GM18867 (cell line): ENCODE data around the gene QPRT.
"Not testable (repeated sequence)": the region's sequence is repeated elsewhere in the genome, so short reads cannot be mapped to it uniquely, and the experiment has no call there.

Experiments used
- ATAC-seq: cut with Tn5 transposase; IDR thresholded peaks from one replicate; pipeline ENCODE4 v1.9.1; 2021; ENCODE audit warnings: mild to moderate bottlenecking, moderate library complexity; ENCODE audit not compliant: unreplicated experiment

Gene QPRT

DNA sequence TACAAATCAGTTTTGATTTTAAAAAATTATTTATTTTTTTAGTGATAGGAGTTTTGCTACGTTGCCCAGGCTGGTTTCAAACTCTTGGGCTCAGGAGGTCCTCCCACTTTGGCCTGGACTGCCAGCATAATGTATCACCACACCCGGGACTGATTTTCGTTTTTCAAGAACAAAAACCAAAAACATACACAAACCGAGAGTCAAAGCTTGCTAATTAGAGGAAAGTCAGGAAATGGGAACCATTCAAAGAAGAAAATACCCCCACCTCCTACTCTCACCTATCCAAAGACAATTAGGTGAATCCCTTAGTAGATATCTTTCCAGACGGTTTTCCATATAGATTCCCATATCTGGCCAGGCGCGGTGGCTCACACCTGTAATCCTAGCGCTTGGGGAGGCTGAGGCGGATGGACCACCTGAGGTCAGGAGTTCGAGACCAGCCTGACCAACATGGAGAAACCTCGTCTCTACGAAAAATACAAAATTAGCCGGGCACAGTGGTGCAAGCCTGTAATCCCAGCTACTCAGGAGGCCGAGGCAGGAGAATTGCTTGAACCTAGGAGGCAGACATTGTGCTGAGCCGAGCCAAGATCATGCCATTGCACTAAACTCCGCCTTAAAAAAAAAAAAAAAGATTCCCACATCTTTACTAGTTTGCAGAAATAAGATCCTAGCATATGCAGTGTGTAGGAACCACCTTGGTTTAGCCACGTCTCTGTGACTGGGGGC is 16.8 kb upstream of the QPRT start:
- ATAC-seq, result no peak

DNA sequence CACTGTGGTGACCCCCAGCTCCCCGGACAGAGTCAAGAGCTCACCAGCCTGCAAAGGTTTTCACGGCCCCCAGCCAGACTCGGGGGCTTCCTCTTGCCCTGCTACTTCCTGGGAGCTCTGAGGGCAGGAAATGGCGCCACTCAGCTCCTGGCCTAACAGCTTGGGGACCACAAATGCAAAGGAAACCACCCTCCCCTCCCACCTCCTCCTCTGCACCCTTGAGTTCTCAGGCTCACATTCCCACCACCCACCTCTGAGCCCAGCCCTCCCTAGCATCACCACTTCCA is 16.3 kb upstream of the QPRT start:
- ATAC-seq, result no peak

- ATAC-seq, result no peak
Measured at GRCh38 chr16:29663016-29663806, 15.8 kb upstream of the QPRT start, which contains the start of gene SPN. TSS of gene SPN (plus strand) at chr16:29663247. CDS start at chr16:29663729, 482 bp downstream.

DNA sequence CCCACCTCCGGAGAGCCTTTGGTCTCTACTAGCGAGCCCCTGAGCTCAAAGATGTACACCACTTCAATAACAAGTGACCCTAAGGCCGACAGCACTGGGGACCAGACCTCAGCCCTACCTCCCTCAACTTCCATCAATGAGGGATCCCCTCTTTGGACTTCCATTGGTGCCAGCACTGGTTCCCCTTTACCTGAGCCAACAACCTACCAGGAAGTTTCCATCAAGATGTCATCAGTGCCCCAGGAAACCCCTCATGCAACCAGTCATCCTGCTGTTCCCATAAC is 15.2 kb upstream of the QPRT start:
- no peak for ATAC-seq

DNA sequence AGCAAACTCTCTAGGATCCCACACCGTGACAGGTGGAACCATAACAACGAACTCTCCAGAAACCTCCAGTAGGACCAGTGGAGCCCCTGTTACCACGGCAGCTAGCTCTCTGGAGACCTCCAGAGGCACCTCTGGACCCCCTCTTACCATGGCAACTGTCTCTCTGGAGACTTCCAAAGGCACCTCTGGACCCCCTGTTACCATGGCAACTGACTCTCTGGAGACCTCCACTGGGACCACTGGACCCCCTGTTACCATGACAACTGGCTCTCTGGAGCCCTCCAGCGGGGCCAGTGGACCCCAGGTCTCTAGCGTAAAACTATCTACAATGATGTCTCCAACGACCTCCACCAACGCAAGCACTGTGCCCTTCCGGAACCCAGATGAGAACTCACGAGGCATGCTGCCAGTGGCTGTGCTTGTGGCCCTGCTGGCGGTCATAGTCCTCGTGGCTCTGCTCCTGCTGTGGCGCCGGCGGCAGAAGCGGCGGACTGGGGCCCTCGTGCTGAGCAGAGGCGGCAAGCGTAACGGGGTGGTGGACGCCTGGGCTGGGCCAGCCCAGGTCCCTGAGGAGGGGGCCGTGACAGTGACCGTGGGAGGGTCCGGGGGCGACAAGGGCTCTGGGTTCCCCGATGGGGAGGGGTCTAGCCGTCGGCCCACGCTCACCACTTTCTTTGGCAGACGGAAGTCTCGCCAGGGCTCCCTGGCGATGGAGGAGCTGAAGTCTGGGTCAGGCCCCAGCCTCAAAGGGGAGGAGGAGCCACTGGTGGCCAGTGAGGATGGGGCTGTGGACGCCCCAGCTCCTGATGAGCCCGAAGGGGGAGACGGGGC is 14.7 kb upstream of the QPRT start:
- ATAC-seq, result no peak

DNA sequence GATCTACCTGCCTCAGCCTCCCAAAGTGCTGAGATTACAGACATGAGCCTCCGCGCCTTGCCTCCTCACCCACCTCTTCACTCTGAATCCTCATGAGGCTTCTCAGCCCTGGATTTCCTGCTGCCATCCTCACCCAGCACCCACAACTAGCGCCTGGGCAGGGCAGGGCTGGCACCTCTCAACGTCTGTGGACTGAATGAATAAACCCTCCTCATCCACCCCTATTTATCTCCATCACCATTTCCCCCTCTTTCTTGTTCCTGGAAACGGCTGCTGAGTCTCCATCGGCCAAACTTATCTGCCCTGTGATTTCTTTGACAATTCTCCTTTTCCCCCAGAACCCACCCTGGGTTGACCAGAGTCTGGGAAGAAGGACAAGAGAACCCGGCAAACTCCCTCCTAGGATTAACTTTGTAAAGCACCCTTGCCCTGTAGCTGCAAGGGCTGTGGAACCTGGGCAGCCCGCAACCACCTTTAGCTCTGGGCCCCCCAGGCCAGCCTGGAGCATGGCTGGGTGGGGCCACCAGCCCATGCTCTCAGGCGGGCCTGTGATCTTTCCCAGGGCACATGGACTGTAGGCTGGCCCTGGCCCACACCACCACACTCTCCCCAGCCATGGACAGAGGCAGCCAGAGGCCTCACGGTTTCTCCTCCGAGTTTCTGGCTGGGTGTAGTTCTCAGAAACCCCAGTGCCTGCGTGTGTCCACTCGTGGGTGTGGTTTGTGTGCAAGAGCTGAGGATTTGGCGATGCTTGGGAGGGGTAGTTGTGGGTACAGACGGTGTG is 13.5 kb upstream of the QPRT start:
- ATAC-seq, result no peak

GRCh38 chr16:29667322-29667610 is 11.7 kb upstream of the QPRT start:
- ATAC-seq, result not testable (repeated sequence)

- ATAC-seq, result no peak
Measured at GRCh38 chr16:29667755-29668154, 11.2 kb upstream of the QPRT start.

GRCh38 chr16:29668267-29668666 is 10.7 kb upstream of the QPRT start:
- no peak for ATAC-seq

DNA sequence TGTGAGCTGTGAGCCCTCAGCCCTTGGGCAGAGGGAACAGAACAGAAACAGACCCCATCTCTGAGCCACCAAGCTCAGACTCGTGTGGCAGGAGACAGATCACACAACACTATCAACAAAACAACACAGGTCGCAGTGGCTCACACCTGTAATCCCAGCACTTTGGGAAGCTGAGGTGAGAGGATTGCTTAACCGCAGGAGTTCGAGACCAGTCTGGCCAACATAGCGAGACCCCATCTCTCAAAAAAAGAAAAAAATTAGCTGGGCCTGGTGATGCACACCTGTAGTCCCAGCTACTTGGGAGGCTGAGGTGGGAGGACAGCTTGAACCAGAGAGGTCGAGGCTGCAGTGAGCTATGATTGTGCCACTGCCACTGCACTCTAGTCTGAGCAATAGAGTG is 5.5 kb upstream of the QPRT start:
- no peak for ATAC-seq

- no peak for ATAC-seq
Measured at GRCh38 chr16:29674188-29674587, 4.8 kb upstream of the QPRT start.

GRCh38 chr16:29675811-29676643 is 3.0 kb upstream of the QPRT start:
- ATAC-seq, result no peak

DNA sequence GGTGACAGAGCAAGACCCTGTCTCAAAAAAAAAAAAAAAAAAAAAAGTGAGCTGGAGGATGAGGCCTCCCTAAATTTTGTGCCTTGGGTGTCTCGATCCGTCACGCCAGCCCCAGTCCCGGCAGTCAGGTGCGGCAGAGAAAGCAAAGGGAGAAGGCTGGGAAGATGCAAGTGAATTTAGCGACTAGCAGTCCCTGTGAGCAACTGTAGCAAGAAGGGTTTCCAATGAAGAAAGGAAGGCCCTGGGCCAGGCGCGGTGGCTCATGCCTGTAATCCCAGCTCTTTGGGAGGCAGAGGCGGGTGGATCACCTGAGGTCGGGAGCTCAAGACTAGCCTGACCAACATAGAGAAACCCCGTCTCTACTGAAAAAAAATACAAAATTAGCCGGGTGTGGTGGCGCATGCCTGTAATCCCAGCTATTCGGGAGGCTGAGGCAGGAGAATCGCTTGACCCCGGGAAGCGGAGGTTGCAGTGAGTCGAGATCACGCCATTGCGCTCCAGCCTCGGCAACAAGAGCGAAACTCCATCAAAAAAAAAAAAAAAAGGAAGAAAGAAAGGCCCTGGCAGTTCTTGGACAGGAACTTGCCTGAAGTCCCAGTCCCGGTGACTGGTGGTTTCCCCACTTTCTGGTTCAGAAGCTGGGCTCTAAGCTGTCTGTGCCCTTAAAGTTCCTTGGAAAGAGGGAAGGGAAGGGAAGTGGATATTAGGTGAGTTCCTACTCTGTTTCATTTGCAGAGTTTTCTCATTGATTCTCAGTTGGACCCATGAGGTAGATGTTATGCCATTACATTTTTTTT is 1.8 kb upstream of the QPRT start:
- ATAC-seq, result no peak

DNA sequence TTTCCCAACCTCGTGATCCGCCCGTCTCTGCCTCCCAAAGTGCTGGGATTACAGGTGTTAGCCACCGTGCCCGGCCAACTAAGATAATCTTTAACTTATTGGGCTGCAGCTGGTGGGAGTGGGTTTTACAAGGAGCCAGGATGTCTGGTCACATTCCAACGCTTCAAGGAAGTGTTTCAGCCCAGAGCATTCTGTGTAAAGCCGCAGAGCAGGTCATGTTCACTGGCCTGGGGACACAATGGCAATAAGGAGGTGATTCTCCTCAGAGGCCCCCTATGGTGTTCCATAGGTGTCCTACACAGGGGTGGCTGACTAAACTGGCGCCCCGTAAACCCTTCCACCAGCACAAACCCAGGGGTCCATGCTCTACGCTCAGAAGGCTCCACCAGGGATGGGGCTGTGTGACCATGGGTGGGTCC is 1.2 kb downstream of the QPRT start:
- no peak for ATAC-seq

DNA sequence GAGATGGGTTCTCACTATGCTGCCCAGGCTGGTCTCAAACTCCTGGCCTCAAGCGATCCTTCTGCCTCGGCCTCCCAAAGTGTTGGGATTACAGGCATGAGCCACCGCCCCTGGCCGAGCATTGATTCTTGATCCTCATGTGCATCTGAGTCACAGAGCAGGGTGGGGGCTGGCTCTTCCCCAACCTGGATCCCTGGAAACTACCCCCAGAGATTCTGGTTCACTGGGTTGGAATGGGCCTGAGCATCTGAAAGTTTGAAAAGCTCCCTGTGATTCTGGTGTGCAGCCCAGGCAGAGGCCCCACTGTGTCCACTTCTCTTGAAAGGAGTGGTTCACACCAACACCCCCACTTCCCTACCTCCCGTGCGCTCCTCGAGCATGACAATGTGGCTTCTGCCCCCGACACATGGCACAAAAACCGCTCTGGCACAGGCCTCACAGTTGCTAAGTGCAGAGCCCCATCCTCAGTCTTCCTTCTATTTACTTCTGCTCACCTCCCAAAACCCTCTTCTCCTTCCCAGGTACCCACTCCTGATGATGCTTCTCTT is 4.6 kb downstream of the QPRT start:
- no peak for ATAC-seq

DNA sequence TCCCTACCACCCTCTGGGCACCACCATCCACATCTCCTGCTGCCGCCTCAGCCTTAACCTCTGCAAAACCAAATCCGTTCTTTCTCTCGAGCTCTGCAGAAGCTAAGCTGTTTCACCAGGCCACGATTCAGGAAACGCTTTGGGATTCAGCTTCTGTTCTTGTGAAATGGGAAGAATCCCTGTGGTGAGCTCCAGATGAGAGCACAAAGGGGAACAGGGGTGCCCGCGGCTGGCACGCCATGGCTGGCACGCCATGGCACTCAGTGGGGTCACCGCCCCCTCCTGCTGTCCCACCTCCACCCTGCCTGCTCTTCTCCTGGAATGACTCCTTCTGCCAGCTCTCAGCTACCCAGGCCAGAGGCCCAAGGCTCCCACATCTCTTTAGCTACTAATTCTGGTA is 5.7 kb downstream of the QPRT start:
- no peak for ATAC-seq

GRCh38 chr16:29686740-29687332 is 7.9 kb downstream of the QPRT start:
- no peak for ATAC-seq

GRCh38 chr16:29687755-29688154 is 8.8 kb downstream of the QPRT start:
- ATAC-seq, result no peak

GRCh38 chr16:29688172-29688571 is 9.2 kb downstream of the QPRT start:
- ATAC-seq, result no peak
